Measurements from ENCODE around the gene PXDN. TPM values are rescaled to one million over a fixed set of nuclear protein-coding genes. Genes with fewer than 3 reads are reported as not detected.

PXDN gene
- total and polyA plus RNA-seq, 2 of the 13 experiments (the other 11 are each of a cell fraction or from before 2014, with no cell fraction given), result not detected

DNA sequence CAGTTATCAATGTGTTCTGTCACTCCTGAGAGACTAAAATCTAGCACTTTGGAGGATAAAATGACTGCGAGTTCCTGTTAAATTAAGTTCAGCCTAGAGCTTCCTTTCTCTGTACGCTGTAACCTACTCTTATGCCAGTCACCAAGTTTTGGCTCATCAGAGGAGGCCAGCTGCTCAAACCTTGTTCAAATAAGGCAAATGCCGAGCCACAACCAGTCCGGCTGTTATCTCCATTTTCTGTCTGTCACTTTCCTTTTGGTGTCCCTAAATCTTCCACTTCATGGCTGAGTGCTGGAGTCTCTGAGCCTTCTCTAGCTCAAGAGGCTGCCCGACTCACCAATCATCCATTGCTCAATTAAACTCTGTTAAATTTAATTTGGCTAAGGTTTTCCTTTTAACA lies 33.5 kb upstream of the PXDN start (continued):
- TF ChIP-seq, protein P1, sequence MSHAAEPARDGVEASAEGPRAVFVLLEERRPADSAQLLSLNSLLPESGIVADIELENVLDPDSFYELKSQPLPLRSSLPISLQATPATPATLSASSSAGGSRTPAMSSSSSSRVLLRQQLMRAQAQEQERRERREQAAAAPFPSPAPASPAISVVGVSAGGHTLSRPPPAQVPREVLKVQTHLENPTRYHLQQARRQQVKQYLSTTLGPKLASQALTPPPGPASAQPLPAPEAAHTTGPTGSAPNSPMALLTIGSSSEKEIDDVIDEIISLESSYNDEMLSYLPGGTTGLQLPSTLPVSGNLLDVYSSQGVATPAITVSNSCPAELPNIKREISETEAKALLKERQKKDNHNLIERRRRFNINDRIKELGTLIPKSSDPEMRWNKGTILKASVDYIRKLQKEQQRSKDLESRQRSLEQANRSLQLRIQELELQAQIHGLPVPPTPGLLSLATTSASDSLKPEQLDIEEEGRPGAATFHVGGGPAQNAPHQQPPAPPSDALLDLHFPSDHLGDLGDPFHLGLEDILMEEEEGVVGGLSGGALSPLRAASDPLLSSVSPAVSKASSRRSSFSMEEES (CRISPR knock-in tag; IDR thresholded peaks at IDR 0.05), result no peak
- TF ChIP-seq TBP (CRISPR knock-in tag; IDR thresholded peaks at IDR 0.05) (no peak), ZNF225 (CRISPR knock-in tag; IDR thresholded peaks at IDR 0.05) (no peak), ZNF260 (CRISPR knock-in tag; IDR thresholded peaks at IDR 0.05; ENCODE audit: borderline replicate concordance, low read depth) (no peak), KDM6A (CRISPR knock-in tag; IDR thresholded peaks at IDR 0.05; ENCODE audit: low read depth) (no peak)
- TF ChIP-seq, protein P2, sequence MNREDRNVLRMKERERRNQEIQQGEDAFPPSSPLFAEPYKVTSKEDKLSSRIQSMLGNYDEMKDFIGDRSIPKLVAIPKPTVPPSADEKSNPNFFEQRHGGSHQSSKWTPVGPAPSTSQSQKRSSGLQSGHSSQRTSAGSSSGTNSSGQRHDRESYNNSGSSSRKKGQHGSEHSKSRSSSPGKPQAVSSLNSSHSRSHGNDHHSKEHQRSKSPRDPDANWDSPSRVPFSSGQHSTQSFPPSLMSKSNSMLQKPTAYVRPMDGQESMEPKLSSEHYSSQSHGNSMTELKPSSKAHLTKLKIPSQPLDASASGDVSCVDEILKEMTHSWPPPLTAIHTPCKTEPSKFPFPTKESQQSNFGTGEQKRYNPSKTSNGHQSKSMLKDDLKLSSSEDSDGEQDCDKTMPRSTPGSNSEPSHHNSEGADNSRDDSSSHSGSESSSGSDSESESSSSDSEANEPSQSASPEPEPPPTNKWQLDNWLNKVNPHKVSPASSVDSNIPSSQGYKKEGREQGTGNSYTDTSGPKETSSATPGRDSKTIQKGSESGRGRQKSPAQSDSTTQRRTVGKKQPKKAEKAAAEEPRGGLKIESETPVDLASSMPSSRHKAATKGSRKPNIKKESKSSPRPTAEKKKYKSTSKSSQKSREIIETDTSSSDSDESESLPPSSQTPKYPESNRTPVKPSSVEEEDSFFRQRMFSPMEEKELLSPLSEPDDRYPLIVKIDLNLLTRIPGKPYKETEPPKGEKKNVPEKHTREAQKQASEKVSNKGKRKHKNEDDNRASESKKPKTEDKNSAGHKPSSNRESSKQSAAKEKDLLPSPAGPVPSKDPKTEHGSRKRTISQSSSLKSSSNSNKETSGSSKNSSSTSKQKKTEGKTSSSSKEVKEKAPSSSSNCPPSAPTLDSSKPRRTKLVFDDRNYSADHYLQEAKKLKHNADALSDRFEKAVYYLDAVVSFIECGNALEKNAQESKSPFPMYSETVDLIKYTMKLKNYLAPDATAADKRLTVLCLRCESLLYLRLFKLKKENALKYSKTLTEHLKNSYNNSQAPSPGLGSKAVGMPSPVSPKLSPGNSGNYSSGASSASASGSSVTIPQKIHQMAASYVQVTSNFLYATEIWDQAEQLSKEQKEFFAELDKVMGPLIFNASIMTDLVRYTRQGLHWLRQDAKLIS (CRISPR knock-in tag; IDR thresholded peaks at IDR 0.05), result no peak
- TF ChIP-seq, protein P3, sequence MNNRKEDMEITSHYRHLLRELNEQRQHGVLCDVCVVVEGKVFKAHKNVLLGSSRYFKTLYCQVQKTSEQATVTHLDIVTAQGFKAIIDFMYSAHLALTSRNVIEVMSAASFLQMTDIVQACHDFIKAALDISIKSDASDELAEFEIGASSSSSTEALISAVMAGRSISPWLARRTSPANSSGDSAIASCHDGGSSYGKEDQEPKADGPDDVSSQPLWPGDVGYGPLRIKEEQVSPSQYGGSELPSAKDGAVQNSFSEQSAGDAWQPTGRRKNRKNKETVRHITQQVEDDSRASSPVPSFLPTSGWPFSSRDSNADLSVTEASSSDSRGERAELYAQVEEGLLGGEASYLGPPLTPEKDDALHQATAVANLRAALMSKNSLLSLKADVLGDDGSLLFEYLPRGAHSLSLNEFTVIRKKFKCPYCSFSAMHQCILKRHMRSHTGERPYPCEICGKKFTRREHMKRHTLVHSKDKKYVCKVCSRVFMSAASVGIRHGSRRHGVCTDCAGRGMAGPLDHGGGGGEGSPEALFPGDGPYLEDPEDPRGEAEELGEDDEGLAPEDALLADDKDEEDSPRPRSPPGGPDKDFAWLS (CRISPR knock-in tag; IDR thresholded peaks at IDR 0.05; ENCODE audit: borderline replicate concordance), result no peak
- TF ChIP-seq, protein P4, sequence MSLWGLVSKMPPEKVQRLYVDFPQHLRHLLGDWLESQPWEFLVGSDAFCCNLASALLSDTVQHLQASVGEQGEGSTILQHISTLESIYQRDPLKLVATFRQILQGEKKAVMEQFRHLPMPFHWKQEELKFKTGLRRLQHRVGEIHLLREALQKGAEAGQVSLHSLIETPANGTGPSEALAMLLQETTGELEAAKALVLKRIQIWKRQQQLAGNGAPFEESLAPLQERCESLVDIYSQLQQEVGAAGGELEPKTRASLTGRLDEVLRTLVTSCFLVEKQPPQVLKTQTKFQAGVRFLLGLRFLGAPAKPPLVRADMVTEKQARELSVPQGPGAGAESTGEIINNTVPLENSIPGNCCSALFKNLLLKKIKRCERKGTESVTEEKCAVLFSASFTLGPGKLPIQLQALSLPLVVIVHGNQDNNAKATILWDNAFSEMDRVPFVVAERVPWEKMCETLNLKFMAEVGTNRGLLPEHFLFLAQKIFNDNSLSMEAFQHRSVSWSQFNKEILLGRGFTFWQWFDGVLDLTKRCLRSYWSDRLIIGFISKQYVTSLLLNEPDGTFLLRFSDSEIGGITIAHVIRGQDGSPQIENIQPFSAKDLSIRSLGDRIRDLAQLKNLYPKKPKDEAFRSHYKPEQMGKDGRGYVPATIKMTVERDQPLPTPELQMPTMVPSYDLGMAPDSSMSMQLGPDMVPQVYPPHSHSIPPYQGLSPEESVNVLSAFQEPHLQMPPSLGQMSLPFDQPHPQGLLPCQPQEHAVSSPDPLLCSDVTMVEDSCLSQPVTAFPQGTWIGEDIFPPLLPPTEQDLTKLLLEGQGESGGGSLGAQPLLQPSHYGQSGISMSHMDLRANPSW (CRISPR knock-in tag; IDR thresholded peaks at IDR 0.05; ENCODE audit: borderline replicate concordance), result no peak
- TF ChIP-seq, protein P5, sequence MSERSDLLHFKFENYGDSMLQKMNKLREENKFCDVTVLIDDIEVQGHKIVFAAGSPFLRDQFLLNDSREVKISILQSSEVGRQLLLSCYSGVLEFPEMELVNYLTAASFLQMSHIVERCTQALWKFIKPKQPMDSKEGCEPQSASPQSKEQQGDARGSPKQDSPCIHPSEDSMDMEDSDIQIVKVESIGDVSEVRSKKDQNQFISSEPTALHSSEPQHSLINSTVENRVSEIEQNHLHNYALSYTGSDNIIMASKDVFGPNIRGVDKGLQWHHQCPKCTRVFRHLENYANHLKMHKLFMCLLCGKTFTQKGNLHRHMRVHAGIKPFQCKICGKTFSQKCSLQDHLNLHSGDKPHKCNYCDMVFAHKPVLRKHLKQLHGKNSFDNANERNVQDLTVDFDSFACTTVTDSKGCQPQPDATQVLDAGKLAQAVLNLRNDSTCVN (CRISPR knock-in tag; IDR thresholded peaks at IDR 0.05; ENCODE audit: borderline replicate concordance), result no peak
